GM20431 (cell line): Measurements from ENCODE around the gene ARMH1.

Experiments used
- in situ Hi-C: fragments of 300-500 bp; cut with MseI, MboI; formaldehyde crosslinking; loops from one replicate; pipeline ENCODE4 v1.15.0; 2020; ENCODE audit warnings: low sequenced_read_pairs; ENCODE audit not compliant: unreplicated experiment

ARMH1 gene

GRCh38 chr1:44674113-44675000, at the start of gene ARMH1, which contains the start of gene TMEM53:
TSS of gene ARMH1 (plus strand) at chr1:44674714. CDS start at chr1:44689698, 14,984 bp downstream.
TSS of gene TMEM53 (minus strand) at chr1:44674481. CDS start at chr1:44674391, 90 bp downstream.
- in situ Hi-C loops: no loop called here

DNA sequence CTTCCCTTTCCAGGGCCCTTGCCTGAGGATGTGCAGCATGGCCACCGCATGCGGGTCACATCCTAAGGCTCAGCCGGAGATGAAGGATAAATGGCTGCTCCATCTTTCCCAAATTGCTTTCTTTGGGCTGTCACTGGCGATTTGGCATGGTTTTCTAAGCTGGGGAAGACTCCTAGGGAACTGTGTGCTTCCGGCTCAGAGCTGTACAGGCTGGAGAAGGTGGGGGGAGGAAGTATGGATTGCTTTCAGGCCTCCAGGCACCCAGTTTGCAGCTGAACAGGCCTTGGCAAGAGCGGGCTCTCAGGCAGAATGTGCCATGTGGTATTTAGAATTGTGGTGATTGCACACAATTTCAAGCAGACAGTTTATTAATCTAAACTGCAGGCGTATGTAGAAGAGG, 49.2 kb upstream of the ARMH1 start:
- in situ Hi-C loops: no loop called here

DNA sequence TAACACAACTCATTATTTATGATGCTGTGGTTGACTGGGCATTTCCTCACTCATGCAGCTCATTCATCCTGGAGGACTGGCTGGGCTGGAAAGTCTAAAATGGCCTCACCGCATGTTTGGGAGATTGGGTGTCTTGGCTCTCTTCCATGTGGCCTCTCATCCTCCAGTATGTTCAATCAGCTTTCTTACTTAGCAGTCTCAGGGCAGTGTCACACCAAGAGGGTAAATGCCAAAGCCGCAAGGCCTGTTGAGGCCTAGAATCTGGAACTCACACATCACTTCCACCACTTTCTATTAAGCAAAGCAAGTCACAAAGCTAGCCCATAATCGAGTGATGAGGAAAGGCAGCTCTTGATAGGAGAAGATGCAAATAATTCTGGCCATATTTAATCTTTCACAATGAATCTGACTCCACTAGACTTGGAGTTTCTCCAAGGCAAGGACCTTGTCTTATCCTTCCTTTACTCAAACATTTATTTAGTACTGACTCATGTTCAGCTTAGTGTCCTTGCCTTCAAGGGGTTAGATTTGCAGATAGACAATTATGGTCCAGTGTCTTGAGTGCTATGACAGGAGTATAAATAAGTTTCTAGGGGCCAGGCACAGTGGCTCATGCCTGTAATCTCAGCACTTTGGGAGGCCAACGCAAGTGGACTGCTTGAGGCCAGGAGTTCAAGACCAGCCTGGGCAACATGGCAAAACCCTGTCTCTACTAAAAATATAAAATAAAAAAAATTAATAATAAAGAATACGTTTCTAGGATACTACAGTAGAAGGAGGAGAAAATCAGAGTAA, 45.4 kb upstream of the ARMH1 start:
- in situ Hi-C loops: no loop called here

DNA sequence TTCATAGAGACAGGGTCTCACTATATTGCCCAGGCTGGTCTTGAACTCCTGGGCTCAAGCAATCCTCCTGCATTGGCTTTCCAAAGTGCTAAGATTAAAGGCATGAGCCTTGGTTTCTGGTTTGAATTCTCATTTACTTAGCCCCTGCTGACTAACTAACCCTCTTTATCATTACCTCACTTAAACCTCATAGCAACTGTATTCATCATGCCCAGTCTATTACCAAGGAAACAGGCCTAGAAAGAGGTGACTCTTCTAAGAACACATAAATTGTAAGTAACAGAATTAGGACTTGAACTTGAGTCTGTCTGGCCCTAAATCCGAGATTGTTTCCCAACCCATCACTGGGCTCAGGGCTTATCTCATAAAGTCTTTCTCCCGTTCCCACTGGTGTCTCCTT, 44.4 kb upstream of the ARMH1 start:
- in situ Hi-C loops: no loop called here

DNA sequence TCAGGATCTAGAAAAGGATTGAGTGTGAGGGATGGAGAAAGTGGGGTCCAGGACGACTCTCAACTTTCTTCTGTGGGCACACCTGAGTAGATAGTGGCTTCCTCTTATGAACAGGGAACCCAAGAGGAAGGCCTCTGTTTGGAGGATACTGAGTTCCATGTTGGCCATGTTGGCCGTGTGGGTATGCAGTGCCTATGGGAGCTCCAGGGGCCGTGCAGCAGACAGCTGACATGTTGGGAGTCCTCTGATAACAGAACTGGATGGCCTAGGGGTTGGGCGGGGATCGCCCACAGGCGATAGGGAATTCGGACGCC, 43.2 kb upstream of the ARMH1 start:
- in situ Hi-C loops: no loop called here

DNA sequence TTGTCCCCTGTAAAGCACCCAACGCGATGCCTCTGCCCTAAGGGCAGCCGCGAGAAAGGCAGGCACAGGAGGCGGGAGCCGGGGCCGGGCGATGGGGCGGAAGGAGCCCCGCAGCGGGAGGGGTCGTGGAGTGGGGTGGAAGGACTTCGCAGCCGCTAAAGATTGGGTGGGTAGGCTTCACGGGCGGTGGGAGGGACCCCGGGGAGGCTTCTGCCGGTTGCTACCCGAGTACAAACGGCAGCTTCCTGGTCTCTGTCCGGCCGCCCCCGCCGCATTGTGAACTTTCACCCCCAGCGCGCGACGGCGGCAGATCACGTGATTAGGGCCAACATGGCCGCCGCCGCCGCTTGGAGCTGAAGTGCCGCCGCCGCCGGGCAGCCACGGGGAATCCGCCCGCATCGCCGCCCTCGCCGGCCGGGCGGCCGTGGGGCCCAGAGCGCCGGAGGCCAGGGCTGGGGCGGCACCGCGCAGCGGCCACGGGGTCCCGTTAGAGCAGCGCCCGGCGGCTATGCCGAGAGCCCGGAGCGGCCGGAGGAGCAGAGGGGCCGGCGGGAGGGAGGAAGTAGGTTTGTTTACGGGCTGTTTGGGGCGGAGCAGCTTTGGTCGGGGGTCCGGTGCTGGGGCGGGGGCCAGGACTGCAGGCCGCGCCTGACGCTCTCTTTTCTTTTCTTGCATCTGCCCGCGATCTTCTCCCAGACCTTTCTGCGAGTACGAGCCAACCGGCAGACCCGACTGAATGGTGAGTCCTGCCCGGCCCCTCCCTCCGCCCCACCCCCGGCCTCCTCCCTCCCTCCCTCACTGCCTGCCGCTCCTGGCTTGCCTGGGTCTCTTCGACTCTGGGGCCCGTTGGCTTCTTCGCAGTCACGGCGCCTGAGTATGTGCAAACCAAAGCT, 42.6 kb upstream of the ARMH1 start:
- in situ Hi-C loops: no loop called here

- in situ Hi-C loops: no loop called here
Measured at GRCh38 chr1:44632598-44632997, 41.9 kb upstream of the ARMH1 start.

DNA sequence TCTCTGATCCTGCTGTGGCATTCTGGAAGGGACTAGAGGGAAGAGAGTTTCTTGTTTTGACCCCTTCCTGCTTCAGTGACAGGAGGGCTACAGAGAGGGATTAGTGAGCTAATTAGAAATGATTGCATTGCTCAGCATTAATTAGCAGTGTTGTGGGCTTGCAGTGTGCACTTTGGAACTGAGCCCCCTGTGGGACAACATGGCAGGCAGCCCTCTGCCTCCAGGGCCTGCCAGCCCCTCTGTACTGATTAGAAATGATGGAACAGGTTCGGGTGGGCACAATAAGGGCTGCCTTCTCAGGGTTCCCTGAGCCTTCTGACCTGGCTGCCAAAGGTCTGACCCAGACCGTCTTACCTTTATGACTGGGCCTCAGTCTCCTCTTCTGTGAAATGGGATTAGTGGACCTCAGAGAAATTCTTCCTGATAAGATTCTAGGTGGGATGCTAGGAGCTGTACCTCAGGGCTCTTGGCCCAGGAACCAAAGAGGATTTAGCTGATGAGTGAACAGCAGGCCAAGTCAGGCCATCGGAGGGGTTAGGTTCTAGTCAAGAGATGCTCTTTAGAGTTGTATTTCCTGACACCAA, 39.8 kb upstream of the ARMH1 start:
- in situ Hi-C loops: no loop called here

DNA sequence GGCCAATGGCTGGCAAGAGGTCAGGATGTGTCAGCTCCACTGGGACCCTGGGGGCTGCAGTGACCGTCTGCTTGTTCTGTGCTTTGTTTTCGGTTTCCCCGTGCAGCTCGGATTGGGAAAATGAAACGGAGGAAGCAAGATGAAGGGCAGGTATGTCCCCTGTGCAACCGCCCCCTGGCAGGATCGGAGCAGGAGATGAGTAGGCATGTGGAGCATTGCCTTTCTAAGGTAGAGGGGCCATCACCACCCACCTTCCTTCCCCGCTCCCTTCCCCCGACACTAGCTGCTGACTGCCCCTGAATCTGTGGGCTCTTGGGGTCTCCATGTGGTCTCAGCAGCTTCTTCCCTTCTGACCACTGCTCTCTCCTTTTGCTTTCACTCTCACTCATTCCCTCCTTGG, 39.1 kb upstream of the ARMH1 start:
- in situ Hi-C loops: no loop called here

- in situ Hi-C loops: no loop called here
Measured at GRCh38 chr1:44636083-44636687, 38.3 kb upstream of the ARMH1 start.

DNA sequence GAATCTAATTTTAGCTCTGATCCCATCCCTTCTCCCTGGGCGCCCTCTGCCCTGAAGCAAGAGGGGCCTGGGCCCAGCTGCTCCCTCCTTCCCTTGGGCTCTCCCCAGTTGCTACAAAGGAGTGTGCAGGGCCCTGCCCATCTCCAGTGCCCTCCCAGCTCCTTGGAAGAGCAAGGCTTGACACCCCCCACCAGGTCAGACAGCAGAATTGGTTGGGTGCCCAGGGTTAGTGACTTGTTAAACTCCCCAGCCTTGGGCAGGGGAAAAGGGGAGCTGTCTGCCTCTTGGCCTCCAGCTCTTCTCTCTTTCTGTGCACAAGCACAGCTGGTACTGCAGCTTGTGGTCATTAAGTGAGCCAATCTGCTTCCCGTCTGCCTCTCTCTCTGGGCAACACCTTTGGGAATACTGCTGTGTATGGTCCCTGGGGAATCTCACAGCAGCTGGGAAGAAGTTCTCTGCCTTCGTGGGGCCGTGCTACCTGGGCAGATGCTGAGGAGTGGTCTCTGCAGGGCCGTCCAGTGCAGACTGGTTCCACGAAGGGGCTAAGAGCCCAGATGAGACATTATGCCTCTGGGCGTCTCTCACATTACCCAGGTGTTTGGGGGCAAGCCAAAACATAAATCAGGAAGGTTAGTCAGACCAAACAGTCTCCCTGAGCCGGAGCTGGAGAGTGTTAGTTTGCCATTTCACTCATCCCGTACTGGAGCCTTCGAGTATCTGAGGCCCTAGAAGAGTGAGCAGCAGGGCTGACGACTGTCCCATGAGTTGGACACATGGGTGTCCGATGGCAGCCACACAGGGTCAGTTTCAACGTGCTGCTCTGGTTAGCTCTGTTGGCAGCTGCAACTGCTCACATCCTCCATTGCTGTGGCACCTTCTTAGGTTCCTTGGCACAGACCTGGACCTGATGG, 37.6 kb upstream of the ARMH1 start:
- in situ Hi-C loops: no loop called here

DNA sequence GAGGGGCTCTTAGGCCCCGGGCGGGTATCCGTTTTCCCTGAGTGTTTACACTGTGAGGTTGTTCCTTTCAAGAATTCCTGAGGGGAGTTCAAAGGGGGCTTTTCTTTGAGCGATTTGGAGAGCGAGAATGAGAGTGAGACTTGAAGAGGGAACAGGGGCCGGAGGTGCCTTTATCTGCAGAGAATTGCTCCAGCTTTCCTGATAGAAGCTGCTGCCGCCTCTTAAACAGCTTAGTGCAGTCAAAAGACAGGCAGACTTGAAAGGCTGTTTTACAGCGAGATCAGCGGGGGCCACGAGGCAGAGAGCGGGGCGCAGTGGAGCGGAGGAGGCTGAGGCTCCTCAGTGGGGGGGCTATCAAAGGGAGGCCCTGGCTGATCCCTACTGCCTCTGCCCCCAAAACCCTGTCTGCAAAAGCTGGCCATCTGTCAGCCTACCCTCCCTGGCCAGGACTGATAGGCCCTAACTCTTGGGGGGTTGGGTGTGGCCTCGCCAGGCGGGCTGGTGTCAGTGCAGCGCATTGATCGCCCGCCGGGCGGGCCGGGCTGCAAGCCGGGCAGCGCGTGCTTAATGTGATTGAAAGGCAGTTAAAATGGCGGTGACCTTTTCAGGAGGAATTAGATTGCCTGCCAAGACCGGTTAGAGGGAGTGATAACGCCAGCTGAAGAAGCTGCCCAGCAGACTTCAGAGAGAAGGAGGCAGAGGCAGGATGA, 36.7 kb upstream of the ARMH1 start:
- in situ Hi-C loops: no loop called here

- in situ Hi-C loops: no loop called here
Measured at GRCh38 chr1:44640200-44640853, 34.2 kb upstream of the ARMH1 start.

- in situ Hi-C loops: no loop called here
Measured at GRCh38 chr1:44641126-44642102, 33.1 kb upstream of the ARMH1 start.

DNA sequence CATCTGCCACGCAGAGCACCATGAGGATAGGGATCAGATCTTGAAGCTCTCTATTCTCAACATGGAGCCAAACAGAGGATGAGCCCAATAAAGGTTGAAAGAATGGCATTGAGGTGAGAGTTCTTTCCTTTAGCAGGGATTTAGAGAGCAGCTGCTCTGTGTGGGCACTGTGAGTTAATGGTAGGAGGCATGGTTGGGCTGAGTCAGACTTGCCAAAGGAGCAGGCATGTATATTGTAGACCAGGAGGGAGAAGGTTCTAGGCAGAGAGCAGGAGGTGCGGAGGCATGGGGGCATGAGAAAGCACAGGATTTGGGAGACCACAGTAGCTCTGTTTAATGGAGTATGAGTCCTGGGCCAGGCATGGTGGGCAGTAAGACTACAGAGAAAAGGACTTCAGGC, 32.3 kb upstream of the ARMH1 start:
- in situ Hi-C loops: no loop called here

- in situ Hi-C loops: no loop called here
Measured at GRCh38 chr1:44642925-44643324, 31.6 kb upstream of the ARMH1 start.
